ENCODE data around the gene SEMA3A. TPM values are rescaled to one million over a fixed set of nuclear protein-coding genes. Genes with fewer than 3 reads are reported as not detected.

SEMA3A gene
- total and polyA plus RNA-seq, 2 of the 4 experiments (the other 2 are of a cell fraction): 31.2 to 213 TPM

- Histone ChIP-seq H4K20me1 (ENCODE audit: insufficient read depth, low read length) (no peaks in the 10 kb centered on the region), H4K8ac (ENCODE audit: low read depth in 2 of 2, low read length in 2 of 2) (no peak overlapping the region), H2BK15ac (ENCODE audit: low read depth, low read length) (peak overlapping the region; percentile 53; the same call in 1 of the 3 replicates), H2BK5ac (ENCODE audit: low read depth, low read length, poor library complexity, severe bottlenecking) (no peak overlapping the region), H3K9me3 (ENCODE audit: control insufficient read depth, insufficient read depth, low read length) (no peaks in the 10 kb centered on the region), H3K79me1 (ENCODE audit: low read depth in 1 of 2, low read length in 2 of 2) (peaks cover 0 to 4% of the 10 kb centered on the region in 2 experiments; a peak in 1 of 4 replicates), H3K18ac (ENCODE audit: low read depth, low read length) (peak overlapping the region; percentile 6; the same call in 1 of the 2 replicates), H3K9me1 (ENCODE audit: insufficient read depth, low read length) (no peaks in the 10 kb centered on the region), H2BK120ac (ENCODE audit: low read depth, low read length) (no peak overlapping the region), H3K4me1 (ENCODE audit: control insufficient read depth, insufficient read depth, low read length) (peaks cover 3% of the 10 kb centered on the region), H3K4me2 (ENCODE audit: low read depth, low read length) (no peak overlapping the region), H2BK20ac (ENCODE audit: low read depth, low read length) (no peak overlapping the region), H4K5ac (ENCODE audit: low read depth, low read length) (no peak overlapping the region), H2AK9ac (replicated peaks; ENCODE audit: low read depth, low read length, poor library complexity) (no peak overlapping the region), H3K14ac (replicated peaks; ENCODE audit: low read depth, low read length) (0 out of 2 replicates have a peak overlapping the region, but pooled peaks have one; percentile 4), H3K23ac (ENCODE audit: low read depth, low read length) (no peak overlapping the region), H3K27ac (ENCODE audit: insufficient read depth, low read length) (no peak overlapping the region), H3K4me3 (ENCODE audit: insufficient read depth, low read depth, low read length) (no peak overlapping the region), H4K91ac (ENCODE audit: insufficient read depth, low read depth, low read length) (no peak overlapping the region), H3K27me3 (ENCODE audit: control insufficient read depth, insufficient read depth, low read length) (no peaks in the 10 kb centered on the region), H3K9ac (ENCODE audit: low read depth, low read length) (no peak overlapping the region), H2AFZ (replicated peaks; ENCODE audit: low read length, poor library complexity) (no peak overlapping the region), H3K56ac (ENCODE audit: extremely low read depth, insufficient read depth, low read length) (no peak overlapping the region), H3K36me3 (ENCODE audit: control insufficient read depth, insufficient read depth, low read length) (no peaks in the 10 kb centered on the region), H3K4ac (ENCODE audit: low read depth, low read length) (no peak overlapping the region), H2AK5ac (ENCODE audit: low read depth, low read length) (no peak overlapping the region)
- ATAC-seq (ENCODE audit: low read depth) (no peak), DNase-seq (no peak)
- in situ Hi-C loops (cut with MboI; ENCODE audit: low sequenced_read_pairs): no loop called here
- CTCF ChIA-PET: no interaction called here
- POLR2A ChIA-PET (ENCODE audit: unreplicated experiment): no interaction called here
- dilution Hi-C loops (cut with HindIII; ENCODE audit: low sequenced_read_pairs, unreplicated experiment): no loop called here
- intact Hi-C loops (cut with micrococcal nuclease): no loop called here
- TF ChIP-seq, protein P1, sequence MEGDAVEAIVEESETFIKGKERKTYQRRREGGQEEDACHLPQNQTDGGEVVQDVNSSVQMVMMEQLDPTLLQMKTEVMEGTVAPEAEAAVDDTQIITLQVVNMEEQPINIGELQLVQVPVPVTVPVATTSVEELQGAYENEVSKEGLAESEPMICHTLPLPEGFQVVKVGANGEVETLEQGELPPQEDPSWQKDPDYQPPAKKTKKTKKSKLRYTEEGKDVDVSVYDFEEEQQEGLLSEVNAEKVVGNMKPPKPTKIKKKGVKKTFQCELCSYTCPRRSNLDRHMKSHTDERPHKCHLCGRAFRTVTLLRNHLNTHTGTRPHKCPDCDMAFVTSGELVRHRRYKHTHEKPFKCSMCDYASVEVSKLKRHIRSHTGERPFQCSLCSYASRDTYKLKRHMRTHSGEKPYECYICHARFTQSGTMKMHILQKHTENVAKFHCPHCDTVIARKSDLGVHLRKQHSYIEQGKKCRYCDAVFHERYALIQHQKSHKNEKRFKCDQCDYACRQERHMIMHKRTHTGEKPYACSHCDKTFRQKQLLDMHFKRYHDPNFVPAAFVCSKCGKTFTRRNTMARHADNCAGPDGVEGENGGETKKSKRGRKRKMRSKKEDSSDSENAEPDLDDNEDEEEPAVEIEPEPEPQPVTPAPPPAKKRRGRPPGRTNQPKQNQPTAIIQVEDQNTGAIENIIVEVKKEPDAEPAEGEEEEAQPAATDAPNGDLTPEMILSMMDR (conservative IDR thresholded peaks at IDR 0.05; ENCODE audit: low read depth, low read length): no peak
- TF ChIP-seq SMC3 (IDR thresholded peaks at IDR 0.05; ENCODE audit: low read depth, low read length): no peak
- TF ChIP-seq MAFK (IDR thresholded peaks at IDR 0.05; ENCODE audit: low read depth, low read length): no peak
- TF ChIP-seq POLR2A (IDR thresholded peaks at IDR 0.05; ENCODE audit: low read depth, low read length): no peak
- TF ChIP-seq CHD1 (IDR thresholded peaks at IDR 0.05; ENCODE audit: low read depth, low read length): no peak
- TF ChIP-seq MXI1 (IDR thresholded peaks at IDR 0.05; ENCODE audit: borderline replicate concordance, low read depth, low read length): no peak
- no peak for TF ChIP-seq BHLHE40 (IDR thresholded peaks at IDR 0.05; ENCODE audit: low read depth, low read length)
- TF ChIP-seq, protein P2, sequence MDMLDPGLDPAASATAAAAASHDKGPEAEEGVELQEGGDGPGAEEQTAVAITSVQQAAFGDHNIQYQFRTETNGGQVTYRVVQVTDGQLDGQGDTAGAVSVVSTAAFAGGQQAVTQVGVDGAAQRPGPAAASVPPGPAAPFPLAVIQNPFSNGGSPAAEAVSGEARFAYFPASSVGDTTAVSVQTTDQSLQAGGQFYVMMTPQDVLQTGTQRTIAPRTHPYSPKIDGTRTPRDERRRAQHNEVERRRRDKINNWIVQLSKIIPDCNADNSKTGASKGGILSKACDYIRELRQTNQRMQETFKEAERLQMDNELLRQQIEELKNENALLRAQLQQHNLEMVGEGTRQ (IDR thresholded peaks at IDR 0.05; ENCODE audit: low read depth, low read length): no peak
- BruUV-seq (replicated peaks): no TSS peak
- 80% methylated on average over 1 of the region's 2 CpGs; no CpG with 5 or more reads in 1 of the 2 experiments for WGBS, 2 experiments (ENCODE audit: extremely low coverage in 2 of 2, insufficient read length in 1 of 2)
Observed at GRCh38 chr7:84228526-84228925, 33.9 kb upstream of the SEMA3A start.
